IPS-18a (cell line): ENCODE data around the gene RASAL1.

Experiments used
- H3K27ac ChIP-seq: one replicate; pipeline ENCODE4 v1.5.1; 2013; ENCODE audit warnings: low read length
- H3K27me3 ChIP-seq: one replicate; pipeline ENCODE4 v1.6.1; 2013; ENCODE audit warnings: mild to moderate bottlenecking, low read length; ENCODE audit not compliant: control insufficient read depth, insufficient read depth
- H3K36me3 ChIP-seq: one replicate; pipeline ENCODE4 v1.6.1; 2013; ENCODE audit warnings: low read depth, low read length; ENCODE audit not compliant: control insufficient read depth
- H3K4me1 ChIP-seq: one replicate; pipeline ENCODE4 v1.6.1; 2013; ENCODE audit warnings: low read depth, low read length; ENCODE audit not compliant: control insufficient read depth
- H3K4me3 ChIP-seq: one replicate; pipeline ENCODE4 v1.5.1; 2013; ENCODE audit warnings: low read length
- H3K9ac ChIP-seq: one replicate; pipeline ENCODE4 v1.6.1; 2013; ENCODE audit warnings: mild to moderate bottlenecking, low read length, moderate library complexity
- H3K9me3 ChIP-seq: one replicate; pipeline ENCODE4 v1.6.1; 2013; ENCODE audit warnings: low read depth, low read length; ENCODE audit not compliant: control insufficient read depth

The RASAL1 gene

GRCh38 chr12:113171543-113171942 lies 36.0 kb upstream of the RASAL1 start:
- H3K4me1 ChIP-seq = no peaks in the 10 kb centered on the region
- no peaks in the 10 kb centered on the region for H3K27me3 ChIP-seq
- H3K9me3 ChIP-seq = no peaks in the 10 kb centered on the region
- no peak overlapping the region for H3K4me3 ChIP-seq
- no peak overlapping the region for H3K9ac ChIP-seq
- H3K36me3 ChIP-seq = peaks cover 69% of the 10 kb centered on the region
- H3K27ac ChIP-seq = no peak overlapping the region

DNA sequence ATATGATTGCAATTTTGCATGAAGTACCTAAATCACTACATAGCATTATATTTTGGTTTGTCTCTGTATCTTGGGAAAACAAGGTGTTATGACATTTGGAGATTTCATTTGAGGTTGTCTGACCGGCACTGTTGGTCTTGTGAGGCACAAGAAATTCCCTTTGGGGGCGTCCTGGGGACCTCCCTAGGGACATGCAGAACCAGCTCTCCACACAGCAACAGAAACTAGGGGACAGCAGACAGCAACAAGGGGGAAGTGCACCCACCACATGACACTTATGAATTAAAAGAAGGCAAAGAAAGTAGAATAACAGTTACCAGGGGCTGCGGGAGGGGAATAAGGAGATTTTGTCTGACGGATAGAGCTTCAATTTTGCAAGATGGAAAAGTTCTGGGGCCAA lies 35.4 kb upstream of the RASAL1 start:
- H3K4me3 ChIP-seq = no peak overlapping the region
- H3K9ac ChIP-seq = no peak overlapping the region
- H3K27me3 ChIP-seq = no peaks in the 10 kb centered on the region
- H3K27ac ChIP-seq = no peak overlapping the region
- no peaks in the 10 kb centered on the region for H3K9me3 ChIP-seq
- H3K36me3 ChIP-seq = peaks cover 70% of the 10 kb centered on the region
- no peaks in the 10 kb centered on the region for H3K4me1 ChIP-seq

DNA sequence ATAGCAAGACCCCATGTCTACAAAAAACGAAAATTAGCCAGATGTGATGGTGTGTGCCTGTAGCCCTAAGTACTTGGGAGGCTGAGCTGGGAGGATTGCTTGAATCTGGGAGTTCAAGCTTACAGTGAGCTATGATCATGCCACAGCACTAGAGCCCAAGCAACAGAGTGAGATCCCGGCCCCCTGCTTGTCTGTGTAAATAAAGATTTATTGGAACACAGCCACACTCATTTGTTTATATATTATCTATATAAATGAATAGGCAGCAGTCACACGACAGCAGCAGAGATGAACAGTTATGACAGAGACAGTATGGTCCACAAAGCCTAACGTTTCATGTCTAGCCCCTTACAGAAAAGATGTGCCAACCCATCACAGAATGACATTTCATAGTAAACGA lies 34.9 kb upstream of the RASAL1 start:
- Histone ChIP-seq H3K9ac (no peak overlapping the region), H3K4me3 (no peak overlapping the region), H3K27me3 (no peaks in the 10 kb centered on the region), H3K36me3 (peaks cover 74% of the 10 kb centered on the region), H3K27ac (no peak overlapping the region), H3K4me1 (no peaks in the 10 kb centered on the region), H3K9me3 (no peaks in the 10 kb centered on the region)

GRCh38 chr12:113169697-113170096 lies 34.1 kb upstream of the RASAL1 start:
- H3K9ac ChIP-seq = no peak overlapping the region
- no peak overlapping the region for H3K4me3 ChIP-seq
- H3K9me3 ChIP-seq = no peaks in the 10 kb centered on the region
- no peak overlapping the region for H3K27ac ChIP-seq
- H3K27me3 ChIP-seq = no peaks in the 10 kb centered on the region
- H3K4me1 ChIP-seq = no peaks in the 10 kb centered on the region
- peaks cover 77% of the 10 kb centered on the region for H3K36me3 ChIP-seq

DNA sequence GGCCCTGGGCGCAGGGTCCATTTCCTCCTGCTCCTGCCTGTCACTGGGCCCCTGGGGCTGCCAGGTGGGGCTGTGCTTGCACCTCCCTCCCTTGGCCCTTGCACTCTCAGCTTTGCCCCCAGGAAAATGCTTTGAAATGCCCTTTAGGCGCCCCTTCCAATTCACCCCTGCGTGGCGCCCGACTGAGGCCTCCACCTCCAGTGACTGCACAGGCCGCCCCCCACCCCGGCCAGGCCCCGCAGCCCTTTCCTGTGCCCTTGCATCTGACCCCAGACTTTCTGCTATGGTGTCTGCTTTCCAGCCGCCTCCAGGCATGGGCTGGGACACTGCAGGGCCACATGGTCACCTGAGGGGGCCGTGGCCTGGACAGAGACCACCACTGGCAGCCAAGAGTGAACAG lies 32.3 kb upstream of the RASAL1 start:
- Histone ChIP-seq H3K4me3 (no peak overlapping the region), H3K9ac (no peak overlapping the region), H3K4me1 (no peaks in the 10 kb centered on the region)

GRCh38 chr12:113165521-113166450 lies 30.2 kb upstream of the RASAL1 start:
- H3K4me3 ChIP-seq = no peak overlapping the region
- no peaks in the 10 kb centered on the region for H3K27me3 ChIP-seq
- no peak overlapping the region for H3K27ac ChIP-seq
- H3K4me1 ChIP-seq = peaks cover 11% of the 10 kb centered on the region
- H3K36me3 ChIP-seq = peaks cover 49% of the 10 kb centered on the region
- H3K9me3 ChIP-seq = no peaks in the 10 kb centered on the region
- no peak overlapping the region for H3K9ac ChIP-seq

More for the DNA sequence above, 32.3 kb upstream of the RASAL1 start:
- no peak overlapping the region for H3K27ac ChIP-seq
- H3K9me3 ChIP-seq = no peaks in the 10 kb centered on the region
- no peaks in the 10 kb centered on the region for H3K27me3 ChIP-seq
- peaks cover 68% of the 10 kb centered on the region for H3K36me3 ChIP-seq

DNA sequence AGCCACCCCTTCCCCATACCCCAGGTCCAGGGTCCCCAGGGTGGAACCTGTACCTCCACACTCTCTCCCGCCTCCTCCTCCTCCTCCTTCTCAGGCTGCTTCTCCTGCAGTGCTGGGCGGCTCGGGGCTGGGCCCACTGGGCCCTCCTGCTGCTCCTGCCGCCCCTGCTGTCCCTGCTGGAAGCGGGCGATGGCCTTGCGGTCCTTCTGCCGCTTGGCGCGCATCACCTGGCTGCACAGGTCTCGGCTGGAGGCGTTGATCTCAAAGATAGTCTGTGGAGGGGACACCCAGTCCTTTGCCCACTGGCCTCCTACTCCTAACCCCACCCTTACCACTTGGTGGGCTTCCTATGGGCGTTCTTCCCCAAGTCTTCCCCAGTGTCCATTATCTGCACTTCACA lies 28.5 kb upstream of the RASAL1 start:
- H3K9ac ChIP-seq = no peak overlapping the region
- peaks cover 52% of the 10 kb centered on the region for H3K36me3 ChIP-seq
- no peak overlapping the region for H3K27ac ChIP-seq

GRCh38 chr12:113163030-113163360 lies 27.4 kb upstream of the RASAL1 start:
- Histone ChIP-seq H3K4me3 (no peak overlapping the region), H3K4me1 (peaks cover 11% of the 10 kb centered on the region), H3K9me3 (no peaks in the 10 kb centered on the region), H3K9ac (no peak overlapping the region), H3K27me3 (no peaks in the 10 kb centered on the region), H3K27ac (no peak overlapping the region), H3K36me3 (peaks cover 52% of the 10 kb centered on the region)

More for the DNA sequence above, 28.5 kb upstream of the RASAL1 start:
- no peaks in the 10 kb centered on the region for H3K9me3 ChIP-seq
- H3K4me3 ChIP-seq = no peak overlapping the region
- peaks cover 11% of the 10 kb centered on the region for H3K4me1 ChIP-seq
- H3K27me3 ChIP-seq = no peaks in the 10 kb centered on the region

GRCh38 chr12:113162102-113163029 lies 26.8 kb upstream of the RASAL1 start:
- H3K9me3 ChIP-seq = no peaks in the 10 kb centered on the region
- H3K36me3 ChIP-seq = peaks cover 51% of the 10 kb centered on the region
- no peak overlapping the region for H3K27ac ChIP-seq
- peaks cover 11% of the 10 kb centered on the region for H3K4me1 ChIP-seq
- H3K9ac ChIP-seq = no peak overlapping the region
- H3K27me3 ChIP-seq = no peaks in the 10 kb centered on the region
- H3K4me3 ChIP-seq = no peak overlapping the region

- Histone ChIP-seq H3K27ac (no peak overlapping the region), H3K27me3 (peaks cover 5% of the 10 kb centered on the region), H3K9ac (no peak overlapping the region), H3K36me3 (peaks cover 45% of the 10 kb centered on the region), H3K9me3 (no peaks in the 10 kb centered on the region), H3K4me3 (no peak overlapping the region), H3K4me1 (peaks cover 11% of the 10 kb centered on the region)
These were observed 26.0 kb upstream of the RASAL1 start for GRCh38 chr12:113161415-113162016.

DNA sequence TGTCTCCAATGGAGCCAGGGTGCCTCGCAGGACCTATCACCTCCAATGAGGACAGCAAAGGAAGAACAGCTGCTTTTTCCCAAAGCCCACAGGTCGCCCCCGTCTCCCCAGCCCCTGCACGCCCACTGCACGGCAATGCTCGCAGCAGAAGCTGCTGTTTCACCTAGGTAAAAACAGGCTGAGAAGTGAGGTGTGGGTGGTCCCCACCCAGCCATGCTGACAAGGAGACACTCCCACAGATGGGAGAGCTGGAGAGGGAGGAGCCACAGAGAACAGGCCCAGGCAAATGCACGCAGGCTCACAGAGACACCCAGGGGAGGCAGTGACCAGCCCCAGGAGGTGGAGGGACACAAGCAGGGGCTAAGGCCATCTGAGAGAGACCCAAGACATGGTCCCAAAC lies 24.4 kb upstream of the RASAL1 start:
- peaks cover 11% of the 10 kb centered on the region for H3K4me1 ChIP-seq
- no peak overlapping the region for H3K27ac ChIP-seq
- no peak overlapping the region for H3K4me3 ChIP-seq
- no peak overlapping the region for H3K9ac ChIP-seq
- H3K27me3 ChIP-seq = peaks cover 20% of the 10 kb centered on the region
- H3K36me3 ChIP-seq = peaks cover 32% of the 10 kb centered on the region
- no peaks in the 10 kb centered on the region for H3K9me3 ChIP-seq
